Keratinocyte (primary cell): Measurements from ENCODE around the gene DCDC1. TPM values are rescaled to one million over a fixed set of nuclear protein-coding genes. Genes with fewer than 3 reads are reported as not detected.

Source experiments
- DNase-seq: peaks from one replicate; pipeline ENCODE4 v3.0.0-alpha.2; 2011; ENCODE audit warnings: low read depth, missing footprints, low spot score
- FAIRE-seq: peaks from 2 replicates; lab custom pipeline; 2011; peaks lifted over from hg19 to GRCh38; lab: Jason Lieb, UNC
- H2AFZ ChIP-seq: 2 replicates; pipeline ENCODE4 v1.6.0; 2012; ENCODE audit warnings: low read length, control low read depth, inconsistent platforms; ENCODE audit not compliant: control insufficient read depth
- H3K27ac ChIP-seq: 2 replicates; pipeline ENCODE4 v1.5.1; 2011; ENCODE audit warnings: low read length; ENCODE audit not compliant: control insufficient read depth, insufficient read depth
- H3K27me3 ChIP-seq: 3 replicates; pipeline ENCODE4 v1.6.0; 2011; ENCODE audit warnings: low read length; ENCODE audit not compliant: control insufficient read depth, insufficient read depth; ENCODE audit errors: extremely low read depth
- H3K36me3 ChIP-seq, 2 experiments: 2 replicates in 1 of 2; 3 replicates in 1 of 2; pipeline ENCODE4 v1.5.1; 2011; ENCODE audit warnings: low read length in 2 of 2, mild to moderate bottlenecking in 1 of 2; ENCODE audit not compliant: control insufficient read depth in 2 of 2, insufficient read depth in 2 of 2; ENCODE audit errors: extremely low read depth in 1 of 2
- H3K4me1 ChIP-seq: 3 replicates; pipeline ENCODE4 v1.5.1; 2011; ENCODE audit warnings: low read length; ENCODE audit not compliant: control insufficient read depth, insufficient read depth; ENCODE audit errors: extremely low read depth
- H3K4me2 ChIP-seq: 3 replicates; pipeline ENCODE4 v1.6.0; 2011; ENCODE audit warnings: low read depth, low read length; ENCODE audit not compliant: control insufficient read depth, insufficient read depth; ENCODE audit errors: extremely low read depth
- H3K4me3 ChIP-seq, 3 experiments: fragments of 200-600 bp in 1 of 3; sonication (generic) in 1 of 3; 2 replicates in 2 of 3; 3 replicates in 1 of 3; pipeline ENCODE4 v1.5.1; 2011 to 2016; ENCODE audit warnings: low read length in 3 of 3, mild to moderate bottlenecking in 3 of 3, control low read depth in 2 of 3, inconsistent platforms in 1 of 3, low read depth in 1 of 3, mixed read lengths in 1 of 3, mixed run types in 1 of 3, moderate library complexity in 1 of 3; ENCODE audit not compliant: control insufficient read depth in 2 of 3, insufficient read depth in 2 of 3; ENCODE audit errors: extremely low read depth in 1 of 3
- H3K79me2 ChIP-seq: 2 replicates; pipeline ENCODE4 v1.6.0; 2012; ENCODE audit warnings: low read length; ENCODE audit not compliant: control insufficient read depth, insufficient read depth
- H3K9ac ChIP-seq: 3 replicates; pipeline ENCODE4 v1.6.0; 2011; ENCODE audit warnings: low read length; ENCODE audit not compliant: control insufficient read depth, insufficient read depth; ENCODE audit errors: extremely low read depth
- H3K9me1 ChIP-seq: 3 replicates; pipeline ENCODE4 v1.6.0; 2011; ENCODE audit warnings: low read length; ENCODE audit not compliant: control insufficient read depth, insufficient read depth; ENCODE audit errors: extremely low read depth
- H3K9me3 ChIP-seq: 2 replicates; pipeline ENCODE4 v1.5.1; 2012; ENCODE audit warnings: low read depth, low read length; ENCODE audit not compliant: control insufficient read depth
- H4K20me1 ChIP-seq: 3 replicates; pipeline ENCODE4 v1.6.0; 2011; ENCODE audit warnings: low read length; ENCODE audit not compliant: control insufficient read depth, insufficient read depth; ENCODE audit errors: extremely low read depth
- EZH2 ChIP-seq: IDR thresholded peaks from one replicate; pipeline ENCODE4 v1.6.1; 2012; ENCODE audit warnings: inconsistent platforms, mild to moderate bottlenecking, low read length, moderate library complexity
- dilution Hi-C: fragments of 300-500 bp; cut with MboI; formaldehyde crosslinking; loops from one replicate; pipeline ENCODE4 v1.7.0; 2020; ENCODE audit warnings: low sequenced_read_pairs; ENCODE audit not compliant: extremely low pct_ligation_motif_present
- polyA plus RNA-seq, 5 experiments: library from polyadenylated mRNA; depleted of rRNA in 3 of 5; stranded (reverse) in 3 of 5; stranded (forward) in 1 of 5; unstranded in 1 of 5; fragments of >200 nt; gene quantifications; 1 replicate in 1 of 5; 2 replicates in 3 of 5; 3 replicates in 1 of 5; pipeline versions ENCODE4 v1.2.1 to v1.2.3, GENCODE V29; 2011 to 2012; ENCODE audit warnings: missing spikeins in 2 of 5, low read depth in 1 of 5, low replicate concordance in 1 of 5
- TF ChIP-seq, protein P1 (sequence below), 3 experiments: IDR thresholded peaks in 1 of 3; conservative IDR thresholded peaks in 1 of 3; optimal IDR thresholded peaks in 1 of 3; 2 replicates in 2 of 3; 3 replicates in 1 of 3; pipeline versions ENCODE3 to v1.5.1; 2011; ENCODE audit warnings: low read length in 3 of 3, mild to moderate bottlenecking in 3 of 3, moderate library complexity in 2 of 3, control low read depth in 1 of 3, inconsistent platforms in 1 of 3; ENCODE audit not compliant: insufficient read depth in 2 of 3; ENCODE audit errors: extremely low read depth in 1 of 3

The DCDC1 gene
- polyA plus RNA-seq, 1 donor (not counting 4 experiments of a cell fraction or from before 2014, with no cell fraction given): 0.08 TPM

GRCh38 chr11:31267720-31268119, 101.8 kb downstream of the DCDC1 start:
- no peaks in the 10 kb centered on the region for H3K4me1 ChIP-seq
- no peaks in the 10 kb centered on the region for H3K9me1 ChIP-seq
- dilution Hi-C loops: no loop called here
- H3K79me2 ChIP-seq: no peaks in the 10 kb centered on the region
- H3K27ac ChIP-seq: no peak overlapping the region
- DNase-seq (no peak), FAIRE-seq (no peak)
- H3K36me3 ChIP-seq: no peaks in the 10 kb centered on the region
- H3K4me3 ChIP-seq: no peak overlapping the region
- H3K27me3 ChIP-seq: no peaks in the 10 kb centered on the region
- TF ChIP-seq EZH2: no peak
- TF ChIP-seq, protein P1, sequence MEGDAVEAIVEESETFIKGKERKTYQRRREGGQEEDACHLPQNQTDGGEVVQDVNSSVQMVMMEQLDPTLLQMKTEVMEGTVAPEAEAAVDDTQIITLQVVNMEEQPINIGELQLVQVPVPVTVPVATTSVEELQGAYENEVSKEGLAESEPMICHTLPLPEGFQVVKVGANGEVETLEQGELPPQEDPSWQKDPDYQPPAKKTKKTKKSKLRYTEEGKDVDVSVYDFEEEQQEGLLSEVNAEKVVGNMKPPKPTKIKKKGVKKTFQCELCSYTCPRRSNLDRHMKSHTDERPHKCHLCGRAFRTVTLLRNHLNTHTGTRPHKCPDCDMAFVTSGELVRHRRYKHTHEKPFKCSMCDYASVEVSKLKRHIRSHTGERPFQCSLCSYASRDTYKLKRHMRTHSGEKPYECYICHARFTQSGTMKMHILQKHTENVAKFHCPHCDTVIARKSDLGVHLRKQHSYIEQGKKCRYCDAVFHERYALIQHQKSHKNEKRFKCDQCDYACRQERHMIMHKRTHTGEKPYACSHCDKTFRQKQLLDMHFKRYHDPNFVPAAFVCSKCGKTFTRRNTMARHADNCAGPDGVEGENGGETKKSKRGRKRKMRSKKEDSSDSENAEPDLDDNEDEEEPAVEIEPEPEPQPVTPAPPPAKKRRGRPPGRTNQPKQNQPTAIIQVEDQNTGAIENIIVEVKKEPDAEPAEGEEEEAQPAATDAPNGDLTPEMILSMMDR (optimal IDR thresholded peaks at IDR 0.05 in 1 of 3, IDR thresholded peaks at IDR 0.05 in 1 of 3, conservative IDR thresholded peaks at IDR 0.05 in 1 of 3; ENCODE audit: extremely low read depth in 1 of 3, insufficient read depth in 2 of 3, low read length in 3 of 3): no peak
- no peak overlapping the region for H3K4me2 ChIP-seq
- no peak overlapping the region for H2AFZ ChIP-seq
- no peak overlapping the region for H3K9ac ChIP-seq
- H4K20me1 ChIP-seq: no peaks in the 10 kb centered on the region
- H3K9me3 ChIP-seq: peaks cover 2% of the 10 kb centered on the region

DNA sequence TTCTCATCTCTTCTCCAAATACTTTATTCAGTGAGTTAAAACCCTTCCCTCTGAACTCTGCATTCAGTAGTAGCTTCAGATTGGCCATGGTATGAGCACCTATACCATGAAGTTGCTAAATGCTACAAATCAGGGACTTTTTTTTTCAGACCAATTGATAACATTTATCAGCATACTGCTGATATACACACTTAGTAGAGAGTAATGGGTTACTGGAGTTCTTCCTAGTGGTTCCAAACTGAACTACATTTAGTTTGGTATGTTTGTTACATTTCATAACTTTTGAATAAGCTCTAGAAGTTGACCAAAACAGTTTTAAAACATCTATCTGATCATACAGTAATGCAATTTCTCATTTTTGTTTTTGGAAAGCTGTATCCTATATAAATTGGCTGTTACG, 104.7 kb downstream of the DCDC1 start:
- H3K4me3 ChIP-seq: no peak overlapping the region
- dilution Hi-C loops: no loop called here
- no peaks in the 10 kb centered on the region for H3K36me3 ChIP-seq
- no peak for DNase-seq
- H3K9ac ChIP-seq: no peak overlapping the region
- H3K27me3 ChIP-seq: no peaks in the 10 kb centered on the region
- no peaks in the 10 kb centered on the region for H3K4me1 ChIP-seq
- no peaks in the 10 kb centered on the region for H3K79me2 ChIP-seq
- H3K27ac ChIP-seq: no peak overlapping the region
- no peaks in the 10 kb centered on the region for H3K9me3 ChIP-seq
- no peak overlapping the region for H2AFZ ChIP-seq
- H4K20me1 ChIP-seq: no peaks in the 10 kb centered on the region
- H3K4me2 ChIP-seq: no peak overlapping the region
- FAIRE-seq: no peak
- no peak for TF ChIP-seq EZH2
- TF ChIP-seq, protein P1 (optimal IDR thresholded peaks at IDR 0.05 in 1 of 3, IDR thresholded peaks at IDR 0.05 in 1 of 3, conservative IDR thresholded peaks at IDR 0.05 in 1 of 3; ENCODE audit: extremely low read depth in 1 of 3, insufficient read depth in 2 of 3, low read length in 3 of 3): no peak
- no peaks in the 10 kb centered on the region for H3K9me1 ChIP-seq
